ENCODE data around the gene GFI1B. TPM values are rescaled to one million over a fixed set of nuclear protein-coding genes. Genes with fewer than 3 reads are reported as not detected.

The GFI1B gene
- total RNA-seq, 1 experiment from 2014 or later, result 0.77 TPM

DNA sequence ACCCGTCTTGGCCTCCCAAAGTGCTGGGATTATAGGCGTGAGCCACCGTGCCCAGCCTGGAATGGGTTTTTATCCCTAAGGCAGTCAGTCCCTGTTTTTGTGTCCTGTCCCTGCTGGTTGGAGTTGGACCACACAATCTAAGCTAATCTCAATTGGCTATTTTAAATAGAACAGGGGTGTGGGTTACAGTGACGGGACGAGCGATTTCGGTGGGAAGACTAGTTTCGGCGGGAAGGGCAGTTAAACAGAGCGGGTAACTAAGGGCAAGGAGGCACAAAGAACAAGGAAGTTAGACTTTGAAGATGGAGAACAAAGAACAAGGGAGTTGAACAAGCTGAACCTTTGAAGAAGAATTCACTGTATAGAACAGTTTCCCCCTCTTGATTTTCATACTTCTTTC lies 53.7 kb downstream of the GFI1B start:
- peaks cover 8% of the 10 kb centered on the region for H3K36me3 Mint-ChIP-seq
- TF ChIP-seq RELA (CRISPR knock-in tag; IDR thresholded peaks at IDR 0.05; ENCODE audit: borderline replicate concordance), result no peak
- no peak for TF ChIP-seq EMX1 (CRISPR knock-in tag; IDR thresholded peaks at IDR 0.05)
- TF ChIP-seq CTCF (IDR thresholded peaks at IDR 0.05), result no peak
- no peak for TF ChIP-seq IRF2 (CRISPR knock-in tag; IDR thresholded peaks at IDR 0.05; ENCODE audit: borderline replicate concordance, low read depth)
- TF ChIP-seq SP1 (CRISPR knock-in tag; conservative IDR thresholded peaks at IDR 0.05), result no peak
- no peak for TF ChIP-seq NFE2L1 (CRISPR knock-in tag; IDR thresholded peaks at IDR 0.05)
- TF ChIP-seq ZNF396 (CRISPR knock-in tag; IDR thresholded peaks at IDR 0.05; ENCODE audit: borderline replicate concordance), result no peak
- no peak for TF ChIP-seq CBFB (CRISPR knock-in tag; IDR thresholded peaks at IDR 0.05; ENCODE audit: low read depth)
- TF ChIP-seq NFYB (CRISPR knock-in tag; conservative IDR thresholded peaks at IDR 0.05; ENCODE audit: low read depth), result no peak
- TF ChIP-seq, protein P1, sequence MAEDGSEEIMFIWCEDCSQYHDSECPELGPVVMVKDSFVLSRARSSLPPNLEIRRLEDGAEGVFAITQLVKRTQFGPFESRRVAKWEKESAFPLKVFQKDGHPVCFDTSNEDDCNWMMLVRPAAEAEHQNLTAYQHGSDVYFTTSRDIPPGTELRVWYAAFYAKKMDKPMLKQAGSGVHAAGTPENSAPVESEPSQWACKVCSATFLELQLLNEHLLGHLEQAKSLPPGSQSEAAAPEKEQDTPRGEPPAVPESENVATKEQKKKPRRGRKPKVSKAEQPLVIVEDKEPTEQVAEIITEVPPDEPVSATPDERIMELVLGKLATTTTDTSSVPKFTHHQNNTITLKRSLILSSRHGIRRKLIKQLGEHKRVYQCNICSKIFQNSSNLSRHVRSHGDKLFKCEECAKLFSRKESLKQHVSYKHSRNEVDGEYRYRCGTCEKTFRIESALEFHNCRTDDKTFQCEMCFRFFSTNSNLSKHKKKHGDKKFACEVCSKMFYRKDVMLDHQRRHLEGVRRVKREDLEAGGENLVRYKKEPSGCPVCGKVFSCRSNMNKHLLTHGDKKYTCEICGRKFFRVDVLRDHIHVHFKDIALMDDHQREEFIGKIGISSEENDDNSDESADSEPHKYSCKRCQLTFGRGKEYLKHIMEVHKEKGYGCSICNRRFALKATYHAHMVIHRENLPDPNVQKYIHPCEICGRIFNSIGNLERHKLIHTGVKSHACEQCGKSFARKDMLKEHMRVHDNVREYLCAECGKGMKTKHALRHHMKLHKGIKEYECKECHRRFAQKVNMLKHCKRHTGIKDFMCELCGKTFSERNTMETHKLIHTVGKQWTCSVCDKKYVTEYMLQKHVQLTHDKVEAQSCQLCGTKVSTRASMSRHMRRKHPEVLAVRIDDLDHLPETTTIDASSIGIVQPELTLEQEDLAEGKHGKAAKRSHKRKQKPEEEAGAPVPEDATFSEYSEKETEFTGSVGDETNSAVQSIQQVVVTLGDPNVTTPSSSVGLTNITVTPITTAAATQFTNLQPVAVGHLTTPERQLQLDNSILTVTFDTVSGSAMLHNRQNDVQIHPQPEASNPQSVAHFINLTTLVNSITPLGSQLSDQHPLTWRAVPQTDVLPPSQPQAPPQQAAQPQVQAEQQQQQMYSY (CRISPR knock-in tag; IDR thresholded peaks at IDR 0.05), result no peak
- TF ChIP-seq, protein P2, sequence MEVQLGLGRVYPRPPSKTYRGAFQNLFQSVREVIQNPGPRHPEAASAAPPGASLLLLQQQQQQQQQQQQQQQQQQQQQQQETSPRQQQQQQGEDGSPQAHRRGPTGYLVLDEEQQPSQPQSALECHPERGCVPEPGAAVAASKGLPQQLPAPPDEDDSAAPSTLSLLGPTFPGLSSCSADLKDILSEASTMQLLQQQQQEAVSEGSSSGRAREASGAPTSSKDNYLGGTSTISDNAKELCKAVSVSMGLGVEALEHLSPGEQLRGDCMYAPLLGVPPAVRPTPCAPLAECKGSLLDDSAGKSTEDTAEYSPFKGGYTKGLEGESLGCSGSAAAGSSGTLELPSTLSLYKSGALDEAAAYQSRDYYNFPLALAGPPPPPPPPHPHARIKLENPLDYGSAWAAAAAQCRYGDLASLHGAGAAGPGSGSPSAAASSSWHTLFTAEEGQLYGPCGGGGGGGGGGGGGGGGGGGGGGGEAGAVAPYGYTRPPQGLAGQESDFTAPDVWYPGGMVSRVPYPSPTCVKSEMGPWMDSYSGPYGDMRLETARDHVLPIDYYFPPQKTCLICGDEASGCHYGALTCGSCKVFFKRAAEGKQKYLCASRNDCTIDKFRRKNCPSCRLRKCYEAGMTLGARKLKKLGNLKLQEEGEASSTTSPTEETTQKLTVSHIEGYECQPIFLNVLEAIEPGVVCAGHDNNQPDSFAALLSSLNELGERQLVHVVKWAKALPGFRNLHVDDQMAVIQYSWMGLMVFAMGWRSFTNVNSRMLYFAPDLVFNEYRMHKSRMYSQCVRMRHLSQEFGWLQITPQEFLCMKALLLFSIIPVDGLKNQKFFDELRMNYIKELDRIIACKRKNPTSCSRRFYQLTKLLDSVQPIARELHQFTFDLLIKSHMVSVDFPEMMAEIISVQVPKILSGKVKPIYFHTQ (CRISPR knock-in tag; IDR thresholded peaks at IDR 0.05), result no peak
- TF ChIP-seq ZNF138 (CRISPR knock-in tag; conservative IDR thresholded peaks at IDR 0.05), result no peak
- TF ChIP-seq MAX (CRISPR knock-in tag; IDR thresholded peaks at IDR 0.05), result no peak
- no peak for TF ChIP-seq IRF1 (CRISPR knock-in tag; IDR thresholded peaks at IDR 0.05)
- no peak for TF ChIP-seq ESRRA (CRISPR knock-in tag; IDR thresholded peaks at IDR 0.05; ENCODE audit: borderline replicate concordance)
- TF ChIP-seq RORB (CRISPR knock-in tag; IDR thresholded peaks at IDR 0.05), result no peak
- H3K9me3 Mint-ChIP-seq, result no peaks in the 10 kb centered on the region
- H3K27ac Mint-ChIP-seq, result 0 out of 2 replicates have a peak overlapping the region, but pooled peaks have one; percentile 41
- H3K4me3 Mint-ChIP-seq, result peak overlapping the region; percentile 99
- POLR2A ChIA-PET, result no interaction called here
- CTCF ChIA-PET, result interaction anchor here (1.5 to 5.8 kb wide), 3 partner anchors 9 to 112 kb away, joined by 3 to 63 read pairs (median 47); no protein-coding TSS in a partner anchor
- DNase-seq (ENCODE audit: low spot score), result no peak
- H3K27me3 Mint-ChIP-seq (ENCODE audit: low read depth), result 0 out of 2 replicates have a peak, but pooled peaks cover under 1% of the 10 kb centered on the region
- peaks cover 17% of the 10 kb centered on the region for H3K4me1 Mint-ChIP-seq
- no peak for ATAC-seq

DNA sequence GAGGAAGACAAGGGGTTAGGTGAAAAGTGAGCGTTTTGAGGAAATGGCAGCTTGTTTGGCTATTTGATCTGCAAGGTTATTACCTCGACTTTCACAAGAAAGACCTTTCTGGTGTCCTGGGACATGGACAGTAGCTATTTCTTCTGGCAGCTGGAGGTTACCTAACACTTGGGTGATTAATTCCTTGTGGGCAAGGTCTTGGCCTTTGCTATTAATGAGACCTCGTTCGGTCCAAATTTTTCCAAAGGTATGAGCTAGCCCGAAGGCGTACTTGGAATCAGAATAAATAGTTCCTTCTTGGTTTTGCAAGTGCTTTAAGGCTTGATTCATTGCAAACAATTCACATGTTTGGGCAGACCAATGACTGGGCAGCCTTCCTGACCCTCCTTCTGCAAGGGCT lies 57.2 kb downstream of the GFI1B start:
- peaks cover 8% of the 10 kb centered on the region for H3K36me3 Mint-ChIP-seq
- DNase-seq (ENCODE audit: low spot score) (no peak), ATAC-seq (no peak)
- H3K27me3 Mint-ChIP-seq (ENCODE audit: low read depth), result no peaks in the 10 kb centered on the region
- ChIA-PET CTCF (interaction anchor here (1.8 kb wide), 1 partner anchor 14 kb away, joined by 6 read pairs; no protein-coding TSS in a partner anchor), POLR2A (no interaction called here)
- H3K27ac Mint-ChIP-seq, result no peak overlapping the region
- H3K4me1 Mint-ChIP-seq, result peaks cover 14% of the 10 kb centered on the region
- no peak overlapping the region for H3K4me3 Mint-ChIP-seq
- no peaks in the 10 kb centered on the region for H3K9me3 Mint-ChIP-seq
- no peak for TF ChIP-seq TCF7 (CRISPR knock-in tag; IDR thresholded peaks at IDR 0.05; ENCODE audit: low read depth)
- TF ChIP-seq ZNF425 (CRISPR knock-in tag; conservative IDR thresholded peaks at IDR 0.05), result no peak
- no peak for TF ChIP-seq ARID4B (CRISPR knock-in tag; IDR thresholded peaks at IDR 0.05; ENCODE audit: borderline replicate concordance)

Measured in WTC11 (cell line).